ENCODE measurements around the gene ERFL. TPM values are rescaled to one million over a fixed set of nuclear protein-coding genes. Genes with fewer than 3 reads are reported as not detected.
A peak's percentile ranks its signal among the peaks of the same experiment; 100 is the strongest.
"Not testable (repeated sequence)": the region's sequence is repeated elsewhere in the genome, so short reads cannot be mapped to it uniquely, and the experiment has no call there.

ERFL gene
- total RNA-seq, 1 experiment from 2014 or later = not detected

GRCh38 chr19:41941410-41942202 lies 13.4 kb upstream of the ERFL start:
- no peak for DNase-seq (ENCODE audit: low read depth)

DNA sequence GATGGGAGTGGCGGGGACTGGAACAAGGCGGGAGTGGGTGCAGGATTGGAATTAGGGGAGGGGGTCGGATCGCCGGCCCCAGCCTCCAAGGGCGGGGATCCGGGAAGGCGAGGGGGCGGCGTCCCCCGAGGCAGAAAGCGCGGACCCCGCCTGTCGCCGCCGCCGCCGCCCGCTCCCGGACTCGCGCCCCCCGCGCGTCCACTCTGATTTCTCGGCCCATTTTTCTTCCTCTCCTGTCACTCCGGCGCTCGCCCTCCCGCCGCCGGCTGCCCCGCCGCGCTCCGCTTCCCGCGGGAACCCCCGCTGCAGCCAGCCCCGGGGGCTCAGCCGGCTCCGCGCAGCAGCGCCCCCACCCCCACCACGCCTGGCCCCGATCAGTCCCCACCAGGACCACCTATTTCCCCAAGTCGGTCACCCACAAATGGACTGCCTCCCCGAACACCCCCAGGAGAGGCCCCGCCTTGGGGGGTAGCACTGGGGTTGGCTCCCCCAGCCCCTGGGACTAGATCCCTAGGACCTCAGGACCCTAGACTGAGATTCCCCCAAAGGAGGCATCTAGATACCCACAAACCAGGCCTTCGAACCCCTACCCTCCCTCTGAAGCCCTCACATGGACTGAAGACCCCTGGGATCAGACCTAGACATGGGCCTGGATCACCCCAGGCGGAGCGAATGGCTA lies 12.6 kb upstream of the ERFL start:
- no peak for DNase-seq (ENCODE audit: low read depth)

DNA sequence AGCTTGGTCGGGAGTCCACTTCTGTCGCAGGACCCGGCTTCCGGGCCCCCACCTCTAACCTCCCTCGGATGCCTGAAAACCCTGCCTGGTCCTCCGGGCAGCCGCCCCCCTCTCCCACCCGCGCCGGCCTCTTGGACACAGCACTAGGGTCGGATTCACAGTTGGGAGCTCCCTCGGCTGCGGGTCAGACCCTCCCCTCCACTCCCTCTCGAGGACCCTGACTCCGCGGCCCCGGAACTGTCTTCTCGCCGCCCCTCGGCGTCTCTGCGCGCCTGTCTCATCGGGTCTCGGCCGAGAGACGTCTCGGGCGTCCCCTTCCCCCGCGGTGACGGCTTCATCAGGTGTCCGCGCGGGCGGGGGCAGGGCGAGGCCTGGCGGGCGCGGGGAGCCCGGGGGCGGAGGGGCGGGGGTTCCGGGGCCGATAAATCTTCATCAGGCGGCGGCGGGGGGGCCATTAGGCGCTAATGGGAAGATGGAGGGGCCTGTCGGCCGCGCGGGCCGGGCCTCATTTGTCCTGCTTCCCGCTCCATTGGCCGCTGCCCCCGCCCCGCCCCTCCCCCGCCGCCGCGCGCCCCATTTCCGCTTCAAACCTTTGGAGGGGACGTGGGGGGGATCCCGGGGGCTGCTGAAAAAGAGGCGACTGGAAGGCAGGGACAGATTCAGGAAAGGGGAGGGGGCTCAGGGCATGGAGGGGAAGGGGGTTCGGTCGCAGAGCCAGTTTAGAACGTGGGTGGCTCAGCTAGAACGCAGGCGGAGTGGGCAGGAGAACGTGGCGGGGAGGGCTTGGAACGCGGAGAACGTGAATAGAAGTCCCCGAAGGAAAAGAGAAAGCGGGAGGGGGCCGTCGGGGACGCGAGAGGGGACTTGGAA lies 11.8 kb upstream of the ERFL start:
- no peak for DNase-seq (ENCODE audit: low read depth)

GRCh38 chr19:41939209-41939608 lies 11.0 kb upstream of the ERFL start:
- DNase-seq (ENCODE audit: low read depth) = not testable (repeated sequence)

- DNase-seq (ENCODE audit: low read depth) = no peak
These were observed 9.5 kb upstream of the ERFL start for GRCh38 chr19:41937525-41938468.

GRCh38 chr19:41936961-41937360 lies 8.7 kb upstream of the ERFL start:
- no peak for DNase-seq (ENCODE audit: low read depth)

- DNase-seq (ENCODE audit: low read depth) = no peak
These were observed 8.2 kb upstream of the ERFL start for GRCh38 chr19:41936416-41936850.

GRCh38 chr19:41935760-41936415 lies 7.6 kb upstream of the ERFL start:
- no peak for DNase-seq (ENCODE audit: low read depth)

GRCh38 chr19:41934849-41935374 lies 6.7 kb upstream of the ERFL start:
- DNase-seq (ENCODE audit: low read depth) = peak; percentile 61

- DNase-seq (ENCODE audit: low read depth) = no peak
These were observed 5.6 kb upstream of the ERFL start for GRCh38 chr19:41933693-41934426.

GRCh38 chr19:41932720-41933332 lies 4.6 kb upstream of the ERFL start:
- DNase-seq (ENCODE audit: low read depth) = no peak

DNA sequence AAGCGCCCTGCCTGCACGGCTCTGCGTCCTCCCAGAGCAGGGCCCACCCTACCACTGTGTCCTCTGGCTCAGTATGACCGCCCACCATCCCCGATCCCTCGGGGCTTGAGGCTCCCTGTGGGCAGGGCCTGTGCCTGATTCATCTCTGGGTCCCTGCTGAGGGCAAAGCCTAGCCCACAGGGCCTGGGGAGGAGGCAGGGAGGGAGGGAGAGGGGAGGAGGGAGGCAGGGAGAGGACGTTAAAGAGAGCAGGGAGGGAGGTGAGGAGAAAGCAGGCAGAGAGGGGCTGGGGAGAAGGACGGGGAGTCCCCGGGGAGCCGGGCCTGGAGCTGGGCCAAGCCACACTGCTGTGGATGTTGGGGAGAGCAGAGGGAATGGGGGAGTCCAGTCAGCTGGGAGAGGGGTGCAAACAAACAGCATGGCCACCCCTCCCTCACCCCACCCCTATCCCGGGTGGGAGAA lies 4.0 kb upstream of the ERFL start:
- DNase-seq (ENCODE audit: low read depth) = no peak

- no peak for DNase-seq (ENCODE audit: low read depth)
These were observed 2.8 kb upstream of the ERFL start for GRCh38 chr19:41930926-41931592.

DNA sequence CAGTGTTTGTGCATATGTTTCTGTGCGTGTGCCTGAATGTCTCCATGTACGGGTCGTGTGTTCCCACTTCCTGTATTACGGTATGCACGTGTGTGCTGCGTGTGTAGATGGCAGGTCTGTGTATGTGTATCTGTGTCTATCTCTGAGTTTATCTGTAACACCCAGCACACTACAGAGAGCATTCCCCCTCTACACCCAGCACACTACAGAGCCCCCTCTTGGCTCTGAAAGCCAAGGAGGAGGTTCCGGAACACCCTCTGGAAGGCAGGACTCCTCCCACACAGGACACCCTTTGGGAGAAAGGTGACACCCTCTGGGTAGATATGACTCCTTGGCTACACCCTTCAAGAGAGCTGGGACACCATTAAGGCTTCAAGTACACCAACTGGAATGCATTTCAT lies 2.1 kb upstream of the ERFL start:
- no peak for DNase-seq (ENCODE audit: low read depth)

GRCh38 chr19:41929536-41930071 lies 1.4 kb upstream of the ERFL start:
- DNase-seq (ENCODE audit: low read depth) = no peak

DNA sequence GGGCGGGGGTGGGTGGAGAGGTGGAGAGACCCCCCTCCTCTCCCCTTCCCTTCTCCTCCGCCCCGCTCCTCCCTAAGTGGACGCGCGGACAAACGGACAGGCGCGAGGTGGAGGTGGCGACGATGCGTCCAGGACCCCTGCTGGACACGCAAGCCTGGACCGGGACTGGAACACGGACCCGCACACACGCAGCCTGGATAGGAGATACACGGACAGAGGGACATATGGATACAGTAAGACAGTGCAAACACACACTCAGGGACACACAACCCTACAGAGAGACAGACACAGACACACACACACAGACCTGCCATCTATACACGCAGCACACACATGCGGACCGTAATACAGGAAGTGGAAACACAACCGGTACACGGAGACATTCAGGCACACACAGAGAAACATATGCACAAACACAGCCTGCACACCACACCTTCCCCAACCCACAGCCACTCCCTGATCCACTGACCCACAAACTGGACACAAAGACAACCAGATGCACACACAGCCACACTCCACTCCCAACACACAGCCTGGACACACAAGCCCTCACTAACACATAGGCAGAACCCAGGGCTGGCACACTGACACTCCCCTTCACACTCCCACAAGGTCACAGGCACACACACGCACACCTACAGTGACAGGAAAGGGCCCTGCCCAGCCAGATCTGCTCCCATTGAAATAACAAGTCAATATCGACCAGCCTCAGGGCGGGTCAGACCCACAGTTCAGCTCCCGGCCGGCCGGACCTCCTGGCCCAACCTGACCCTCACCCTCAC lies 696 bp upstream of the ERFL start:
- DNase-seq (ENCODE audit: low read depth) = no peak

GRCh38 chr19:41927497-41928192 lies 604 bp downstream of the ERFL start:
- no peak for DNase-seq (ENCODE audit: low read depth)
